GM13977 (cell line): ENCODE results near the gene HOXD11.

Experiments used
- DNase-seq: peaks from one replicate; pipeline ENCODE4 v3.0.0; 2012; ENCODE audit warnings: low spot score
- CTCF ChIP-seq: IDR thresholded peaks from 2 replicates; pipeline ENCODE4 v1.5.1; 2012; ENCODE audit warnings: mild to moderate bottlenecking, control low read depth; ENCODE audit not compliant: insufficient read depth; ENCODE audit errors: extremely low read depth, missing control alignments
- in situ Hi-C: fragments of 300-500 bp; cut with MboI; formaldehyde crosslinking; loops from one replicate; pipeline ENCODE4 v1.12.0; 2022; ENCODE audit warnings: low sequenced_read_pairs, low pct_unique_long_range_greater_than_20kb, mixed read lengths, inconsistent platforms; ENCODE audit not compliant: unreplicated experiment

HOXD11 gene

GRCh38 chr2:176093898-176094249, 13.2 kb upstream of the HOXD11 start:
- no peak for DNase-seq
- no peak for TF ChIP-seq CTCF
- in situ Hi-C loops: loop anchor here (25.0 kb wide), 2 partner anchors 407 to 1757 kb away; partner anchors contain the start of gene SP9

- TF ChIP-seq CTCF: no peak
- DNase-seq: no peak
- in situ Hi-C loops: loop anchor here (25.0 kb wide), 2 partner anchors 407 to 1757 kb away; partner anchors contain the start of gene SP9
These were observed 12.7 kb upstream of the HOXD11 start for GRCh38 chr2:176094349-176094748.

- no peak for DNase-seq
- no peak for TF ChIP-seq CTCF
- in situ Hi-C loops: loop anchor here (25.0 kb wide), 2 partner anchors 408 to 1758 kb away; partner anchors contain the start of gene SP9
These were observed 11.7 kb upstream of the HOXD11 start for GRCh38 chr2:176095421-176095820.

- no peak for DNase-seq
- TF ChIP-seq CTCF: no peak
- in situ Hi-C loops: loop anchor here (25.0 kb wide), 2 partner anchors 409 to 1759 kb away; partner anchors contain the start of gene SP9
These were observed 10.7 kb upstream of the HOXD11 start for GRCh38 chr2:176096243-176096985.

- in situ Hi-C loops: loop anchor here (25.0 kb wide), 2 partner anchors 410 to 1760 kb away; partner anchors contain the start of gene SP9
- TF ChIP-seq CTCF: peak; percentile 93
- peak; percentile 88 for DNase-seq
These were observed 9.9 kb upstream of the HOXD11 start for GRCh38 chr2:176096986-176097819.

- in situ Hi-C loops: loop anchor here (25.0 kb wide), 2 partner anchors 411 to 1761 kb away; partner anchors contain the start of gene SP9
- no peak for TF ChIP-seq CTCF
- no peak for DNase-seq
These were observed 9.2 kb upstream of the HOXD11 start for GRCh38 chr2:176097820-176098365.
